OCI-LY1 (cell line): Measurements from ENCODE around the gene PAX8.

Experiments used
- H2AFZ ChIP-seq: fragments of 200-600 bp; sonication (generic), shearing (Covaris generic); 2 replicates; pipeline ENCODE4 v1.6.0; 2014; ENCODE audit warnings: antibody characterized with exemption, mild to moderate bottlenecking, low read length
- H3F3A ChIP-seq: fragments of 200-600 bp; sonication (generic), shearing (Covaris generic); 2 replicates; pipeline ENCODE4 v1.6.0; 2014; ENCODE audit warnings: mild to moderate bottlenecking, antibody characterized with exemption, low read length, moderate library complexity; ENCODE audit not compliant: insufficient read depth
- H3K27ac ChIP-seq: fragments of 200-600 bp; sonication (generic); 2 replicates; pipeline ENCODE4 v1.5.1; 2014; ENCODE audit warnings: low read length, mixed run types, mild to moderate bottlenecking, low read depth; ENCODE audit not compliant: poor library complexity, severe bottlenecking
- H3K27me3 ChIP-seq: fragments of 200-600 bp; sonication (generic); 2 replicates; pipeline ENCODE4 v1.6.0; 2014; ENCODE audit warnings: antibody characterized with exemption, mild to moderate bottlenecking, low read length, moderate library complexity; ENCODE audit not compliant: insufficient read depth
- H3K36me3 ChIP-seq: fragments of 200-600 bp; sonication (generic); 2 replicates; pipeline ENCODE4 v1.6.1; 2014; ENCODE audit warnings: mild to moderate bottlenecking, antibody characterized with exemption, low read length, moderate library complexity, mixed read lengths; ENCODE audit not compliant: insufficient read depth
- H3K4me1 ChIP-seq: fragments of 200-600 bp; sonication (generic); 2 replicates; pipeline ENCODE4 v1.5.1; 2014; ENCODE audit warnings: mild to moderate bottlenecking, low read length, moderate library complexity; ENCODE audit not compliant: insufficient read depth, severe bottlenecking
- H3K4me2 ChIP-seq: fragments of 200-600 bp; sonication (generic), shearing (Covaris generic); 2 replicates; pipeline ENCODE4 v1.6.1; 2014; ENCODE audit warnings: low read length
- H3K4me3 ChIP-seq: fragments of 200-600 bp; sonication (generic); 2 replicates; pipeline ENCODE4 v1.5.1; 2014; ENCODE audit warnings: low read length, low read depth, mild to moderate bottlenecking, mixed read lengths; ENCODE audit not compliant: poor library complexity, severe bottlenecking
- H3K79me2 ChIP-seq: fragments of 200-600 bp; shearing (Covaris generic); 2 replicates; pipeline ENCODE4 v1.6.1; 2016; ENCODE audit warnings: mixed run types, low read length, mixed read lengths; ENCODE audit not compliant: insufficient read depth
- H3K9ac ChIP-seq: fragments of 200-600 bp; sonication (generic), shearing (Covaris generic); 2 replicates; pipeline ENCODE4 v1.6.1; 2014; ENCODE audit warnings: mild to moderate bottlenecking, low read length, mixed read lengths
- H3K9me2 ChIP-seq: fragments of 200-600 bp; sonication (generic), shearing (Covaris generic); 2 replicates; pipeline ENCODE4 v1.6.1; 2014; ENCODE audit warnings: low read depth, mild to moderate bottlenecking, low read length, mixed read lengths
- H3K9me3 ChIP-seq: fragments of 200-600 bp; shearing (Covaris generic); 2 replicates; pipeline ENCODE4 v1.6.1; 2014; ENCODE audit warnings: low read length, mixed read lengths
- H4K20me1 ChIP-seq: fragments of 200-600 bp; sonication (generic), shearing (Covaris generic); 2 replicates; pipeline ENCODE4 v1.6.0; 2016; ENCODE audit warnings: mild to moderate bottlenecking, low read length; ENCODE audit not compliant: insufficient read depth
- CTCF ChIP-seq: fragments of 200-600 bp; sonication (generic), shearing (Covaris generic); IDR thresholded peaks from 2 replicates; pipeline ENCODE4 v1.5.1; 2017; ENCODE audit warnings: mild to moderate bottlenecking, antibody characterized with exemption, low read length, moderate library complexity, mixed read lengths
- EZH2 ChIP-seq: fragments of 200-600 bp; sonication (generic), shearing (Covaris generic); IDR thresholded peaks from 2 replicates; pipeline ENCODE4 v1.8.0; 2017; ENCODE audit warnings: borderline replicate concordance, mixed run types, mild to moderate bottlenecking, antibody characterized with exemption, low read length, moderate library complexity, mixed read lengths

Gene PAX8

GRCh38 chr2:113209646-113210171, 69.0 kb downstream of the PAX8 start:
- Histone ChIP-seq H3K9ac (no peak overlapping the region), H3K79me2 (no peaks in the 10 kb centered on the region), H3K4me2 (no peak overlapping the region), H4K20me1 (no peaks in the 10 kb centered on the region), H2AFZ (no peak overlapping the region), H3K9me3 (no peaks in the 10 kb centered on the region), H3K36me3 (no peaks in the 10 kb centered on the region), H3K4me1 (no peaks in the 10 kb centered on the region), H3K9me2 (no peaks in the 10 kb centered on the region), H3K27me3 (no peaks in the 10 kb centered on the region), H3K4me3 (no peak overlapping the region), H3F3A (no peaks in the 10 kb centered on the region), H3K27ac (no peak overlapping the region)
- TF ChIP-seq EZH2: no peak
- TF ChIP-seq CTCF: no peak

GRCh38 chr2:113209011-113209645, 69.6 kb downstream of the PAX8 start:
- Histone ChIP-seq H4K20me1 (no peaks in the 10 kb centered on the region), H3K36me3 (no peaks in the 10 kb centered on the region), H3K27me3 (no peaks in the 10 kb centered on the region), H3K79me2 (no peaks in the 10 kb centered on the region), H3K27ac (no peak overlapping the region), H3F3A (no peaks in the 10 kb centered on the region), H3K9me2 (no peaks in the 10 kb centered on the region), H3K4me1 (no peaks in the 10 kb centered on the region), H3K4me3 (no peak overlapping the region), H3K9ac (no peak overlapping the region), H3K9me3 (no peaks in the 10 kb centered on the region), H2AFZ (no peak overlapping the region), H3K4me2 (no peak overlapping the region)
- TF ChIP-seq CTCF (no peak), EZH2 (no peak)

DNA sequence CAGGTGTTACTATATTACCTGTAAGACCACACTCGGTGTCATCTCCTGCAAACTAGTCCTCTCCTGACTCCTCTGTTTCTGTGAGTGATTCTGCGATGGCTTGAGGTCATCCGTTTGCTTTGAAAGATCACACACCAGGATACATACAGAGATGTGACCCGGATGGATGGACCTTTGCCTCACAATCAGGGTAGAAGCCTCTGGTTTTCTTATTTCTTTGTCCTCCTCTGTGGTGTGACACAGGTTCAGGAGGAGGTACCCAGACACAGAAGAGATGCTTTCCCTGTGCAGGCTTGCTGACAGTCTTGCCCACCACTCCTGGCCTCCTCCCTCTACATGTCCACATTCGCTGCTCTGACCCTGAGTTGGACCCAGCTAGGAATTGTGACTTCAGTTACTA, 70.3 kb downstream of the PAX8 start:
- Histone ChIP-seq H3F3A (no peaks in the 10 kb centered on the region), H3K9ac (no peak overlapping the region), H3K9me3 (no peaks in the 10 kb centered on the region), H2AFZ (no peak overlapping the region), H3K9me2 (no peaks in the 10 kb centered on the region), H3K4me1 (no peaks in the 10 kb centered on the region), H3K4me3 (no peak overlapping the region), H3K79me2 (no peaks in the 10 kb centered on the region), H4K20me1 (no peaks in the 10 kb centered on the region), H3K27ac (no peak overlapping the region), H3K36me3 (no peaks in the 10 kb centered on the region), H3K4me2 (no peak overlapping the region), H3K27me3 (no peaks in the 10 kb centered on the region)
- TF ChIP-seq CTCF: no peak
- TF ChIP-seq EZH2: no peak
